Lung (tissue), 12 donors: ENCODE results near the gene CDK2. TPM values are rescaled to one million over a fixed set of nuclear protein-coding genes. Genes with fewer than 3 reads are reported as not detected.
A peak's percentile ranks its signal among the peaks of the same experiment; 100 is the strongest.
"Not testable (repeated sequence)": the region's sequence is repeated elsewhere in the genome, so short reads cannot be mapped to it uniquely, and the experiment has no call there.

Experiments used
- ATAC-seq: fragments of 200-7000 bp; cut with Tn5 transposase; one replicate; pipeline ENCODE4 v1.9.1; 2020; ENCODE audit warnings: moderate number of reproducible peaks; ENCODE audit not compliant: insufficient read depth, low FRiP score
- DNase-seq, 3 donors: peaks; one replicate each; pipeline ENCODE4 v3.0.0-alpha.2; 2013 to 2017
- H3K27ac ChIP-seq, 2 donors: one replicate each; pipeline ENCODE4 v1.5.1; 2013; ENCODE audit warnings: mild to moderate bottlenecking in 2 of 2, moderate library complexity in 2 of 2, control low read depth in 1 of 2, inconsistent platforms in 1 of 2, low read depth in 1 of 2, low read length in 1 of 2
- H3K27me3 ChIP-seq, 3 donors: one replicate each; pipeline ENCODE4 v1.5.1; 2013; ENCODE audit warnings: low read length in 2 of 3; ENCODE audit not compliant: control insufficient read depth in 3 of 3, insufficient read depth in 3 of 3
- H3K36me3 ChIP-seq, 4 donors: one replicate each; pipeline ENCODE4 v1.5.1; 2013; ENCODE audit warnings: low read length in 4 of 4, mild to moderate bottlenecking in 1 of 4, moderate library complexity in 1 of 4; ENCODE audit not compliant: control insufficient read depth in 4 of 4, insufficient read depth in 4 of 4
- H3K4me1 ChIP-seq, 5 donors: one replicate each; pipeline ENCODE4 v1.5.1; 2013; ENCODE audit warnings: low read length in 5 of 5, mild to moderate bottlenecking in 2 of 5, moderate library complexity in 1 of 5; ENCODE audit not compliant: control insufficient read depth in 5 of 5, insufficient read depth in 5 of 5
- H3K4me3 ChIP-seq: one replicate; pipeline ENCODE4 v1.5.1; 2013; ENCODE audit warnings: mild to moderate bottlenecking, control low read depth, moderate library complexity
- H3K9ac ChIP-seq, 2 donors: one replicate each; pipeline ENCODE4 v1.5.1; 2013; ENCODE audit warnings: low read length in 2 of 2, control low read depth in 1 of 2; ENCODE audit not compliant: insufficient read depth in 1 of 2
- H3K9me3 ChIP-seq, 4 donors: one replicate each; pipeline ENCODE4 v1.5.1; 2013; ENCODE audit warnings: low read length in 3 of 4, mild to moderate bottlenecking in 1 of 4, moderate library complexity in 1 of 4; ENCODE audit not compliant: control insufficient read depth in 4 of 4, insufficient read depth in 3 of 4
- WGBS, 2 donors: extraction: QIAGEN DNeasy Blood & Tissue Kit; methylation state at CpG; one replicate each; pipeline ENCODE4 v1.1.7; 2013; 5-methylcytosine and 5-hydroxymethylcytosine counted together
- polyA plus RNA-seq, 2 donors: library from polyadenylated mRNA; stranded (reverse); fragments of 200-250 nt; gene quantifications; one replicate each; pipeline ENCODE4 v1.2.1, GENCODE V29; 2013
- total RNA-seq, 2 donors: library from RNA; depleted of rRNA in 1 of 2; stranded (reverse); fragments of >200 nt in 1 of 2; gene quantifications; one replicate each; pipeline ENCODE4 v1.2.1, GENCODE V29; 2014 to 2021
- TF ChIP-seq, protein P1 (sequence below): IDR thresholded peaks from 2 replicates; pipeline ENCODE4 v1.5.1; 2012; ENCODE audit warnings: mild to moderate bottlenecking; ENCODE audit errors: control extremely low read depth, extremely low read depth
- donor health status: control.
- donor health status: control.
- donor health status: Bipolar disorder and iron deficiency.
- donor health status: healthy.
- donor health status: DM: yes; HTN: yes; CAD: no.

Gene CDK2
- total and polyA plus RNA-seq, 4 donors: 13.0 to 28.0 (median 26.5) TPM

DNA sequence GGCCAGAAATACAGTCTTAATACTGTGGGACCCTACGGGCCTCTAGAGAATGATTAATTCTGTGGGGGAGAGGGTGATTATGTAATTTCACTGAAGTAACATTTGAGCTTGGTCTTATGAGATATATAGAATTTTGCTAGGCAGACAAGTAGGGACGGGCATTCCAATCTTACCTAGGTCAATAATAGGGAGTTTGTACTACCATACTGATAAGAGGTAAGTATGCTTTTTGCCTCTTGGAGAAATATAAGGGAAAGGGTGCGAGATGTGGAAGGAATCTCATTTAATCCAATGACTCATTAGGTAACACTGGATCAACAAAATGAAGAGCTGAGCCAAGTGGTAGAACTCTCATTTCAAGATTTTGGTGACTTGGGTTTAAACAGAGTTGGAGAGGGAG, 12.4 kb downstream of the CDK2 start:
- Histone ChIP-seq H3K27ac (no peak overlapping the region), H3K9ac (no peak overlapping the region), H3K4me1 (peaks cover 0 to 21% (median 10%) of the 10 kb centered on the region in 5 donors), H3K27me3 (no peaks in the 10 kb centered on the region), H3K4me3 (no peak overlapping the region), H3K36me3 (peaks cover 2 to 21% (median 8%) of the 10 kb centered on the region in 4 donors), H3K9me3 (no peaks in the 10 kb centered on the region)
- 61 to 67% methylated on average over 3 of the region's 3 CpGs for WGBS, 2 donors
- DNase-seq: no peak
- TF ChIP-seq, protein P1, sequence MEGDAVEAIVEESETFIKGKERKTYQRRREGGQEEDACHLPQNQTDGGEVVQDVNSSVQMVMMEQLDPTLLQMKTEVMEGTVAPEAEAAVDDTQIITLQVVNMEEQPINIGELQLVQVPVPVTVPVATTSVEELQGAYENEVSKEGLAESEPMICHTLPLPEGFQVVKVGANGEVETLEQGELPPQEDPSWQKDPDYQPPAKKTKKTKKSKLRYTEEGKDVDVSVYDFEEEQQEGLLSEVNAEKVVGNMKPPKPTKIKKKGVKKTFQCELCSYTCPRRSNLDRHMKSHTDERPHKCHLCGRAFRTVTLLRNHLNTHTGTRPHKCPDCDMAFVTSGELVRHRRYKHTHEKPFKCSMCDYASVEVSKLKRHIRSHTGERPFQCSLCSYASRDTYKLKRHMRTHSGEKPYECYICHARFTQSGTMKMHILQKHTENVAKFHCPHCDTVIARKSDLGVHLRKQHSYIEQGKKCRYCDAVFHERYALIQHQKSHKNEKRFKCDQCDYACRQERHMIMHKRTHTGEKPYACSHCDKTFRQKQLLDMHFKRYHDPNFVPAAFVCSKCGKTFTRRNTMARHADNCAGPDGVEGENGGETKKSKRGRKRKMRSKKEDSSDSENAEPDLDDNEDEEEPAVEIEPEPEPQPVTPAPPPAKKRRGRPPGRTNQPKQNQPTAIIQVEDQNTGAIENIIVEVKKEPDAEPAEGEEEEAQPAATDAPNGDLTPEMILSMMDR: no peak
- no peak for ATAC-seq

DNA sequence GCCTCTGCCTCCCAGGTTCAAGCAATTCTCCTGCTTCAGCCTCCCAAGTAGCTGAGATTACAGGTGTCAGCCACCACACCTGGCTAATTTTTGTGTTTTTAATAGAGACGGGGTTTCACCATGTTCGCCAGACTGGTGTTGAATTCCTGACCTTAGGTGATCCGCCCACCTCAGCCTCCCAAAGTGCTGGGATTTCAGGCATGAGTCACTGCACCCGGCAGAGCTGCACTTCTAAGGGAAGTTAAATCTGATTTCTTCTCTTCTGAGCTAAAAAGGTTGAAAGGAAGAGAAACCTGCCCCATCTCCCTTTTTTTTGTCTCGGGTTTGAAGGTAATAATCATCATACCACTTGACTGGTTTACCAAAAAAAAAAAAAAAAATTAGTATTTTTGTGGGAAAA, 15.3 kb downstream of the CDK2 start:
- H3K4me3 ChIP-seq, H3K9ac ChIP-seq, DNase-seq, H3K9me3 ChIP-seq, H3K27me3 ChIP-seq, H3K4me1 ChIP-seq, H3K27ac ChIP-seq: not testable (repeated sequence)
- 70 to 72% methylated on average over 5 of the region's 5 CpGs for WGBS, 2 donors
- peaks cover 10 to 28% (median 12%) of the 10 kb centered on the region in 4 donors for H3K36me3 ChIP-seq
- ATAC-seq: peak; percentile 36

DNA sequence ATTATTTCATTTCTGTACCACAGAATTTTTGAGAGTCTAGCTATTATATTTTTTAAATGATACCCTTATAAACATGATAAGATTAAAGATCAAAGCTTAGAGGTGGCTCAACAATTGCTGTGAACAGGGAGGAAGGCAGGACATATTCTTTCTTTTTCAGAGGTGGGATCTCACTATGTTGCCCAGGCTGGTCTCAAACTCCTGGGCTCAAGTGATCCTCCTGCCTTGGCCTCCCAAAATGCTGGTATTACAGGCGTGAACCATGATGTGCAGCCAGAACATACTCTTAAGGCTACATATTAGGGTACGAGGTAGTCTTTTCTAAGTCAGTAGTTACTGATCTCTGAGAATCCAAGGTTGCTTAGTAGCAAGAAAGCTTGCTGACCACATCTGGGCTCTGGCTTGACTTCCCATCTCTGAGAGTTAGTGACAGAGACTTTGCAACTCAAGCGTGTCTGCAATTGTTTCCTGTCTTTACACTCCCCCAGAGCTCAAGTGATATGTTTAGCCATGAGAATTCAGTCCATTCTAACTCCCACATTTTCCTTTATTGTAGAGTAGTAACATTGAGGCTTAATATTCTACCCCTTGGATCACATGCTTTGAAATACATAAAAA, 15.8 kb downstream of the CDK2 start:
- H3K27ac ChIP-seq: no peak overlapping the region
- 43 to 66% methylated on average over 3 of the region's 3 CpGs for WGBS, 2 donors

DNA sequence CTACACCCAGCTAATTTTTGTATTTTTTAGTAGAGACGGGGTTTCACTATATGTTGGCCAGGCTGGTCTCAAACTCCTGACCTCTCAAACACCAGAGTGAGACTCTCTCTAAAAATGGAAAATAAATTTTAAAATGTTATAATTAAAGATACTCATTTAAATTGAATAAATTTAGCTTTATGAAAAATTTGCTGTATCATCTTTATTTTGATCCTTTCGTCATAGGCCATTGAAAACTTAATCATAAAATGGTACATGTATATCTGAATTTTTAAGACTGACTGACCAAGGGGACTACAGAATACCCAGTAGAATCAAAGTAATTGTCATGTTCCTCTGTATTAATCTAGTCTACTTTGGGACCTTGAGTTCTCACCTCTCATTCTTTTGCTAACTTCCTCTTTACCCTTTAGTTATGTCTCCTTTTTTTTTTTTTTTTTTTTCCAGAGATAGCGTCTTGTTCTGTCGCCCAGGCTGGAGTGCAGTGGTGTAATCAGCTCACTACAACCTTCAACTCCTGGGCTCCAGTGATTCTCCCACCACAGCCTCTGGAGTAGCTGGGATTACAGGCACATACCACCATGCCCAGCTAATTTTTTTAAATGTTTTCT, 16.7 kb downstream of the CDK2 start:
- peaks cover 13 to 32% (median 15%) of the 10 kb centered on the region in 4 donors for H3K36me3 ChIP-seq
- H3K27ac ChIP-seq: no peak overlapping the region
- WGBS, 2 donors: 50 to 76% methylated on average over 4 of the region's 4 CpGs
- H3K27me3 ChIP-seq: no peaks in the 10 kb centered on the region
- ATAC-seq: no peak
- DNase-seq: no peak
- TF ChIP-seq, protein P1: no peak
- no peak overlapping the region for H3K4me3 ChIP-seq
- peaks cover 0 to 1% (median 0%) of the 10 kb centered on the region in 5 donors for H3K4me1 ChIP-seq
- H3K9ac ChIP-seq: no peak overlapping the region
- no peaks in the 10 kb centered on the region for H3K9me3 ChIP-seq

More for the DNA sequence above, 15.8 kb downstream of the CDK2 start:
- peaks cover 0 to 4% (median 0%) of the 10 kb centered on the region in 5 donors for H3K4me1 ChIP-seq
- no peaks in the 10 kb centered on the region for H3K9me3 ChIP-seq
- H3K27me3 ChIP-seq: no peaks in the 10 kb centered on the region
- H3K9ac ChIP-seq: no peak overlapping the region
- H3K36me3 ChIP-seq: peaks cover 13 to 28% (median 14%) of the 10 kb centered on the region in 4 donors
- no peak overlapping the region for H3K4me3 ChIP-seq
- no peak for ATAC-seq
- TF ChIP-seq, protein P1: no peak
- DNase-seq: no peak
